IMR-90 (cell line): ENCODE data around the gene GNG12. TPM values are rescaled to one million over a fixed set of nuclear protein-coding genes. Genes with fewer than 3 reads are reported as not detected.

ENCODE experiments used
- ATAC-seq: fragments of 200-7000 bp; cut with Tn5 transposase; 2 replicates; pipeline ENCODE4 v1.9.1; 2020; ENCODE audit warnings: low read depth, mild to moderate bottlenecking, moderate library complexity
- BruUV-seq: library from RNA; stranded (reverse); fragments of 400-500 nt; replicated peaks from 2 replicates; lab custom pipeline; 2021; lab: Mats Ljungman, UMichigan
- CTCF ChIA-PET: fragments of 300-600 bp; formaldehyde crosslinking; extraction: SDS; loops from one replicate; lab custom pipeline; 2021; ENCODE audit warnings: antibody characterized with exemption; lab: Yijun Ruan, JAX
- POLR2A ChIA-PET: fragments of 300-600 bp; sonication (Branson Sonifier 250); formaldehyde crosslinking; loops from one replicate; lab custom pipeline; 2022; ENCODE audit warnings: antibody characterized with exemption; ENCODE audit not compliant: unreplicated experiment; lab: Charles Lee
- DNase-seq: peaks from one replicate; pipeline ENCODE4 v3.0.0; 2013
- H2AFZ ChIP-seq: replicated peaks from 2 replicates; pipeline ENCODE3; 2013; ENCODE audit warnings: low read length, mild to moderate bottlenecking; ENCODE audit not compliant: poor library complexity
- H2AK5ac ChIP-seq: 2 replicates; pipeline ENCODE4 v1.6.1; 2013; ENCODE audit warnings: low read depth, low read length, inconsistent platforms
- H2AK9ac ChIP-seq: replicated peaks from 2 replicates; pipeline ENCODE3; 2013; ENCODE audit warnings: mild to moderate bottlenecking, low read depth, low read length, moderate library complexity; ENCODE audit not compliant: poor library complexity
- H2BK120ac ChIP-seq: 2 replicates; pipeline ENCODE4 v1.6.1; 2013; ENCODE audit warnings: low read depth, low read length, inconsistent platforms
- H2BK15ac ChIP-seq: 3 replicates; pipeline ENCODE4 v1.6.1; 2013; ENCODE audit warnings: low read depth, low read length, inconsistent platforms
- H2BK20ac ChIP-seq: 2 replicates; pipeline ENCODE4 v1.6.1; 2013; ENCODE audit warnings: low read depth, mild to moderate bottlenecking, inconsistent platforms, low read length, moderate library complexity
- H2BK5ac ChIP-seq: 2 replicates; pipeline ENCODE4 v1.6.1; 2013; ENCODE audit warnings: mild to moderate bottlenecking, low read depth, low read length, inconsistent platforms; ENCODE audit not compliant: poor library complexity, severe bottlenecking
- H3K14ac ChIP-seq: replicated peaks from 2 replicates; pipeline ENCODE4 v1.6.1; 2013; ENCODE audit warnings: low read depth, low read length, inconsistent platforms
- H3K18ac ChIP-seq: 2 replicates; pipeline ENCODE4 v1.6.1; 2013; ENCODE audit warnings: low read depth, low read length, control low read depth
- H3K23ac ChIP-seq: 2 replicates; pipeline ENCODE4 v1.6.1; 2013; ENCODE audit warnings: low read depth, low read length, inconsistent platforms
- H3K27ac ChIP-seq: 2 replicates; pipeline ENCODE4 v1.5.1; 2013; ENCODE audit warnings: mild to moderate bottlenecking, control low read depth, low read length; ENCODE audit not compliant: insufficient read depth
- H3K27me3 ChIP-seq: 2 replicates; pipeline ENCODE4 v1.6.1; 2013; ENCODE audit warnings: low read length; ENCODE audit not compliant: control insufficient read depth, insufficient read depth
- H3K36me3 ChIP-seq: 2 replicates; pipeline ENCODE4 v1.6.1; 2013; ENCODE audit warnings: low read length, mixed read lengths; ENCODE audit not compliant: control insufficient read depth, insufficient read depth
- H3K4ac ChIP-seq: 2 replicates; pipeline ENCODE4 v1.6.1; 2013; ENCODE audit warnings: low read depth, low read length, inconsistent platforms
- H3K4me1 ChIP-seq: 2 replicates; pipeline ENCODE4 v1.6.1; 2013; ENCODE audit warnings: low read length, mixed read lengths; ENCODE audit not compliant: control insufficient read depth, insufficient read depth
- H3K4me2 ChIP-seq: 2 replicates; pipeline ENCODE4 v1.6.1; 2013; ENCODE audit warnings: low read depth, mild to moderate bottlenecking, control low read depth, low read length, moderate library complexity
- H3K4me3 ChIP-seq: 2 replicates; pipeline ENCODE4 v1.5.1; 2013; ENCODE audit warnings: low read depth, mild to moderate bottlenecking, control low read depth, low read length, moderate library complexity; ENCODE audit not compliant: insufficient read depth
- H3K56ac ChIP-seq: 2 replicates; pipeline ENCODE4 v1.6.1; 2013; ENCODE audit warnings: low read length, inconsistent platforms; ENCODE audit not compliant: insufficient read depth; ENCODE audit errors: extremely low read depth
- H3K79me1 ChIP-seq, 2 experiments: 2 replicates each; pipeline ENCODE4 v1.6.1; 2013; ENCODE audit warnings: low read length in 2 of 2, inconsistent platforms in 1 of 2, low read depth in 1 of 2
- H3K9ac ChIP-seq: 2 replicates; pipeline ENCODE4 v1.6.1; 2013; ENCODE audit warnings: low read depth, low read length, control low read depth
- H3K9me1 ChIP-seq: 2 replicates; pipeline ENCODE4 v1.6.1; 2013; ENCODE audit warnings: low read length, inconsistent platforms; ENCODE audit not compliant: insufficient read depth
- H3K9me3 ChIP-seq: 2 replicates; pipeline ENCODE4 v1.6.1; 2013; ENCODE audit warnings: low read length; ENCODE audit not compliant: control insufficient read depth, insufficient read depth
- H4K20me1 ChIP-seq: 2 replicates; pipeline ENCODE4 v1.6.1; 2013; ENCODE audit warnings: low read length, inconsistent platforms; ENCODE audit not compliant: insufficient read depth
- H4K5ac ChIP-seq: 2 replicates; pipeline ENCODE4 v1.6.1; 2013; ENCODE audit warnings: mild to moderate bottlenecking, low read depth, low read length, control low read depth
- H4K8ac ChIP-seq, 2 experiments: 2 replicates each; pipeline ENCODE4 v1.6.1; 2013; ENCODE audit warnings: low read depth in 2 of 2, low read length in 2 of 2, control low read depth in 1 of 2, inconsistent platforms in 1 of 2
- H4K91ac ChIP-seq: 2 replicates; pipeline ENCODE4 v1.6.1; 2013; ENCODE audit warnings: low read depth, low read length, inconsistent platforms; ENCODE audit not compliant: insufficient read depth
- WGBS, 2 experiments: methylation state at CpG; one replicate each; pipeline versions ENCODE4 v1.1.5 to v1.1.7; 2013; ENCODE audit warnings: missing lambda C conversion rate in 2 of 2; ENCODE audit not compliant: insufficient read length in 1 of 2; ENCODE audit errors: extremely low coverage in 2 of 2; 5-methylcytosine and 5-hydroxymethylcytosine counted together
- dilution Hi-C: fragments of 300-500 bp; cut with HindIII; formaldehyde crosslinking; loops from one replicate; pipeline ENCODE4 v1.14.3; 2018; ENCODE audit warnings: low sequenced_read_pairs; ENCODE audit not compliant: unreplicated experiment
- in situ Hi-C: fragments of 300-500 bp; cut with MboI; formaldehyde crosslinking; loops from 3 replicates; pipeline ENCODE4 v1.14.3; 2019; ENCODE audit warnings: low sequenced_read_pairs, inconsistent platforms, mixed read lengths
- intact Hi-C: fragments of 100-400 bp; cut with micrococcal nuclease; formaldehyde crosslinking; loops from 2 replicates; pipeline ENCODE4 v1.10.0; 2022
- polyA plus RNA-seq, 3 experiments: library from polyadenylated mRNA; depleted of rRNA; stranded (reverse); fragments of >200 nt; gene quantifications; 2 replicates each; pipeline ENCODE4 v1.2.3, GENCODE V29; 2012; ENCODE audit warnings: low replicate concordance in 1 of 3
- total RNA-seq: library from RNA; depleted of rRNA; stranded (reverse); fragments of >200 nt; gene quantifications from 2 replicates; pipeline ENCODE4 v1.2.3, GENCODE V29; 2012
- TF ChIP-seq, protein P1 (sequence below): fragments of 150-350 bp; IDR thresholded peaks from 2 replicates; pipeline ENCODE4 v1.6.1; 2016; ENCODE audit warnings: low read depth, mild to moderate bottlenecking, low read length, moderate library complexity, borderline replicate concordance

The GNG12 gene
- total and polyA plus RNA-seq, 2 of the 4 experiments (the other 2 are of a cell fraction) = 92.3 to 132 TPM

DNA sequence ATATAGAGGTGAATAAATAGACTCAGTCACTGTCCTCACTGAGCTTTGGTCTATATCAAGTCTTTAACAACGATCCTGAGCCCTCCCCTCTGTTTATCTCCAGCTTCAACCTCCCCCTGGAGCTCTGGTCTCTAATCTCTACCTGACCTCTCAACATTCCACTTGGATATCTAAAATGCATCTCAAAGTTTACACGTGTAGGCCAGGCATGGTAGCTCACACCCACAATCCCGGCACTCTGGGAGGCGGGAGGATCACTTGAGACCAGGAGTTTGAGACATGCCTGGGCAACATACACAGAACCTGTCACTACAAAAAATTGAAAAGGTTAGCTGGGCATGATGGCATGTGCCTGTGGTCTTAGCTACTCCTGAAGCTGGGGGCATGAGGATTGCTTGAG is 94.9 kb downstream of the GNG12 start:
- CTCF ChIA-PET = no interaction called here
- no peak for ATAC-seq
- no CpG with 5 or more reads among the region's 4 CpGs for WGBS, 2 experiments
- Histone ChIP-seq H3K9ac (no peak overlapping the region), H2AK9ac (no peak overlapping the region), H4K5ac (peak overlapping the region; percentile 73; the same call in 1 of the 2 replicates), H3K27me3 (no peaks in the 10 kb centered on the region), H2BK15ac (no peak overlapping the region), H3K27ac (peak overlapping the region; percentile 13; the same call in 1 of the 2 replicates), H3K9me3 (no peaks in the 10 kb centered on the region), H2AFZ (no peak overlapping the region), H2BK120ac (no peak overlapping the region), H3K4me2 (no peak overlapping the region), H3K4ac (no peak overlapping the region), H2BK20ac (no peak overlapping the region), H3K14ac (no peak overlapping the region; the same call in 1 of the 2 replicates), H3K79me1 (peaks cover 51 to 78% of the 10 kb centered on the region in 2 experiments), H2BK5ac (peak overlapping the region; percentile 60), H3K4me1 (peaks cover 15% of the 10 kb centered on the region), H3K18ac (peak overlapping the region; percentile 66), H3K9me1 (peaks cover 46% of the 10 kb centered on the region), H3K23ac (no peak overlapping the region), H3K4me3 (no peak overlapping the region), H3K36me3 (peaks cover 3% of the 10 kb centered on the region; the same call in 1 of the 2 replicates), H2AK5ac (no peak overlapping the region), H4K8ac (peak overlapping the region in 1 of 2 experiments; percentile 14; a peak in 2 of 4 replicates), H4K91ac (no peak overlapping the region; the same call in 1 of the 2 replicates), H4K20me1 (peaks cover 3% of the 10 kb centered on the region), H3K56ac (no peak overlapping the region)
- BruUV-seq = no TSS peak
- TF ChIP-seq, protein P1, sequence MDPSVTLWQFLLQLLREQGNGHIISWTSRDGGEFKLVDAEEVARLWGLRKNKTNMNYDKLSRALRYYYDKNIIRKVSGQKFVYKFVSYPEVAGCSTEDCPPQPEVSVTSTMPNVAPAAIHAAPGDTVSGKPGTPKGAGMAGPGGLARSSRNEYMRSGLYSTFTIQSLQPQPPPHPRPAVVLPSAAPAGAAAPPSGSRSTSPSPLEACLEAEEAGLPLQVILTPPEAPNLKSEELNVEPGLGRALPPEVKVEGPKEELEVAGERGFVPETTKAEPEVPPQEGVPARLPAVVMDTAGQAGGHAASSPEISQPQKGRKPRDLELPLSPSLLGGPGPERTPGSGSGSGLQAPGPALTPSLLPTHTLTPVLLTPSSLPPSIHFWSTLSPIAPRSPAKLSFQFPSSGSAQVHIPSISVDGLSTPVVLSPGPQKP = no peak
- dilution Hi-C loops (no loop called here), in situ Hi-C loops (no loop called here), intact Hi-C loops (no loop called here)
- POLR2A ChIA-PET = no interaction called here
- no peak for DNase-seq
